ENCODE results near the gene AEBP1. TPM values are rescaled to one million over a fixed set of nuclear protein-coding genes. Genes with fewer than 3 reads are reported as not detected.
"Not testable (repeated sequence)": the region's sequence is repeated elsewhere in the genome, so short reads cannot be mapped to it uniquely, and the experiment has no call there.

Gene AEBP1
- polyA plus RNA-seq, 1 donor: 65.4 TPM

- no peak for DNase-seq (ENCODE audit: low read depth)
These were observed 12.9 kb downstream of the AEBP1 start for GRCh38 chr7:44116789-44117666.

DNA sequence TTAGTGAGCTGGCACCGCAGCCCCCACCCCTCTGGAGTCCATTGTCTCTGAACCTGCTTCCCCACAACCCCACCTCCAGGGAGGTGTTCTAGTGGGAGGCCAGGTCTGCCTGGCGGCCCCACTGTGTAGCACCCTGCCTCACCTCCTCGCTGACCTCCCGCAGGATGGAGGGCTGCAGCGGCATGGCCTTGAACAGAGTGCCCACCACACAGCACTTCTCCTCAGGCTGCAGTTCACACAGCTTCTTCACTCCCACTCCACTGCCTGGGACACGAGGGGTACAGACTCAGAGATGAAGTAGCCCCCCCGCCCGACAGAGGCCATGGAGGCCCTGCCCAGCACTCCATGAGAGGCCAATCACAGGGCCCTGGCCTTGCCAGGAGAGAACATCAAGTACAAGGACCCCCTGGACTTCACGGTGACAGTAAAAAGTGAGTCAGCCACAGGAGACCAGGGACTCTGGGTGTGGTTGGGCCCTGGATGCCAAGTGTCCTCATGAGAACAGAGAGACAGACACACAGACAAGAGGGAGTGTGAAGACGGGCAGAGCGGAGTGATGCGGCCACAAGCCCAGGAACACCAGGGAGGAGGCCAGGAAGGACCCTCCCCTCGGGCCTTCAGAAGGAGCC is 13.8 kb downstream of the AEBP1 start:
- no peak for DNase-seq (ENCODE audit: low read depth)

DNA sequence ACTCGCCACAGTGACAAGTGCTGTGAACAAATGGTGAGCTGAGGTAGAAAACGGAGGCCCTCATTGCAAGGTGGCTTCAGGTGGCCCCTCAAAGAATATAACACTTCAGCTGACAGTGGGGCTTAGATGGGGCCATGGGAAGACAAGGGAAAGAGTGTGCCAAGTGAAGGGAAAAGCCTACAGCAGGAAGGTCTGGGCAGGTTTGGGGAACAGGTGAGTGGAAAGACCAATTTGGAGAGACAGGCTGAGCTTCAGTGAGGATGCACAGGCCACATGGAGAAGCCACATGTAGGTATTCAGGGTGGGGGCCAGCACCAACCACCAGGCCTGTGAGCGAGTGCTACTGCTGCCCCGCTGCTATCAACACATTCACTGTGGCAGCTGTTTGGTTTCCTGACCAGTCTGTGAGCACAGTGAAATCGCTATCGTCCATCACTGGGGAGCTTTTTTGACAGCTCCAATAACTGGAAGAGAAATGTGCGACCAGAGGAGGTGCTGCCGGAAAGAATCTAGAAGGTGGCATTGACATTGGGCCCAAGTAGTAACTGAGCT is 15.8 kb downstream of the AEBP1 start:
- no peak for DNase-seq (ENCODE audit: low read depth)

GRCh38 chr7:44120395-44120794 is 16.2 kb downstream of the AEBP1 start:
- no peak for DNase-seq (ENCODE audit: low read depth)

- DNase-seq (ENCODE audit: low read depth): no peak
These were observed 17.7 kb downstream of the AEBP1 start for GRCh38 chr7:44121761-44122420.

DNA sequence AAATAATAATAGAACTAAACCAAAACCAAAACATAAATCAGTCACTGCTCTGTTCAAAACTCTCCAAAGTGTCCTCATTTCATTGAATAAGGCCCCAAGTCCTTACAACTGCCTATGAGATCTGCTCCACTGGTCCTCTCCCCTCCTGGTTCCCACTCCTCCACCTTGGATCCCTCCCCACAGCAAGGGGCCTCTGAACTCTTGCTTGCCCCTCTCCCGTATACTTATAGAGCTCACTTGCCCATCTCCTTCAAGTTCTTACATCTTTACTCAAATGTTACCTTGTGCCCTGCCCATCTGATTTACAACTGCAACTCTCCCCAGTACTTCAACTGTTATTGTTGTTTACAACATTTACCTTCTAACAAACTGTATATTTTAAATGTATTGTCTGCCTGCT is 18.4 kb downstream of the AEBP1 start:
- no peak for DNase-seq (ENCODE audit: low read depth)

GRCh38 chr7:44123190-44124003 is 19.3 kb downstream of the AEBP1 start, which contains the start of gene POLD2:
Gene POLD2, minus strand, starts transcription at chr7:44123548. Its CDS starts 1,495 bp downstream, at chr7:44122053.
- DNase-seq (ENCODE audit: low read depth): peak; percentile 91

GRCh38 chr7:44124822-44125202 is 20.7 kb downstream of the AEBP1 start:
- DNase-seq (ENCODE audit: low read depth): no peak

DNA sequence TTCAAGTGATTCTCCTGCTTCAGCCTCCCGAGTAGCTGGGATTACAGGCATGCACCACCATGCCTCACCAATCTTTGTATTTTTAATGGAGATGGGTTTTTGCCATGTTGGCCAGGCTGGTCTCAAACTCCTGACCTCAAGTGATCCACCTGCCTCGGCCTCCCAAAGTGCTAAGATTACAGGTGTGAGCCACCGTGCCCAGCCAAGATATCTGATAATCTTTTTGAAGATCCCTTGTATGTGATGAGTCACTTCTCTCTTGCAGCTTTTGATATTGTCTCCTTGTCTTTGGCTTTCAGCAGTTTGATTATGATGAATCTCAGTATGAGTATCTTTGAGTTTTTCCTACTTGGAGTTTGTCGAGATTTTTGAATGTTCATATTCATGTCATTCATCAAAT is 22.4 kb downstream of the AEBP1 start:
- not testable (repeated sequence) for DNase-seq (ENCODE audit: low read depth)

DNA sequence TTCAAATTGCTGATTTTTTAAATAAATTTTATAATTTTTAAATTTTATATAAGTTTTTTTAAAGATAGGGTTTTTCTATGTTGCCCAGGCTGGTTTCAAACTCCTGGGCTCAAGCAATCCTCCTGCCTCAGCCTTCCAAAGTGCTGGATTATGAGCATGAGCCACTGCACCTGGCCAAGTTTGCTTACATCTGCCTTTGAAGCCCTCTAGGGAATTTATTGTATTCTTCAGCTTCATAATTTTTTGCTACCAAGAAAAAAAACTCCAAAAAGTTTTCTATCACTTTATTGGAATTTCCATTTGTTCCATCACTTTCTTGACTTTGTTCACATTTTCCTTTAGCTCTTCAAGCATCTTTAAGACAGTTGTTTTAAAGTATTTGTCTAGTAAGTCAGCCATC is 23.0 kb downstream of the AEBP1 start:
- DNase-seq (ENCODE audit: low read depth): no peak

DNA sequence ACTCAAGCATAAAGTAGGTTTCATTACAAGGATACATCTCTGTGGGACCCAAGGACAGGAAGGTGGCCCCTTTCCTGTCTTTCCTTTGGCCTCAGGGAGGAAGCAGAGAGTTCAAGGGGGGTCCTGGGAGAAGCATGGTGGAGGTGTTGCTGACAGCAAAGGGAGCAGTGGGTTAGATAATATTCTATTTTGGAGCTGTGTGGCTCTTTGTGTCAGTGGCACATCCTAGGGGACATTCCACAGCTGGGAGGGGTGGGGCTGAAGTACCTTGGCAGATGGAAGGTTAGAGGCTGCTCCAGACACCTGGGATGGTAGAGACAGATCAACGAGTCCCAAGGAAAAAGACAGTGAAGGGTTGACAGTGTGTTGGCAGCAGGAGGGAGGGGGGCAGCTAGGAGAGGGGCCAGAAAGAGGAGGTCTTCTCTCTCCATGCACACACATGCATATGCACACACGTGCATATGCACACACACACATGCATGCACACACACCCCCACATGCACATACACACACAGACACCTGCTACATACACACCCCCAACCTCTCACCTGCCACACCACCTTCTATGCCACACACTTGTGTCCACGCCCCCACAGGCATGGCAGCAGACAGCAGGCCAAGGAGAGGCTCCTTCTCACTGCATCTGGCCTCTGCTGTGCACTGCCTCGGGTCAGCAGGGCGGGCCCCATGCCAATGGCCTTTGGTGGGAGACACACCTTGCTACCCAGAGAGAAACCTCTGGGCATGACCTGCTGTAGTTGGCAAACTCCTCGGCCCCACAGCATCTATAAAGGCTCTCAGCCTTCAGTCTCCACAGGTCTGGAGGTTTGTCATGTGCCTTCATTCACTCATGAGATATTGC is 24.8 kb downstream of the AEBP1 start:
- no peak for DNase-seq (ENCODE audit: low read depth)

DNA sequence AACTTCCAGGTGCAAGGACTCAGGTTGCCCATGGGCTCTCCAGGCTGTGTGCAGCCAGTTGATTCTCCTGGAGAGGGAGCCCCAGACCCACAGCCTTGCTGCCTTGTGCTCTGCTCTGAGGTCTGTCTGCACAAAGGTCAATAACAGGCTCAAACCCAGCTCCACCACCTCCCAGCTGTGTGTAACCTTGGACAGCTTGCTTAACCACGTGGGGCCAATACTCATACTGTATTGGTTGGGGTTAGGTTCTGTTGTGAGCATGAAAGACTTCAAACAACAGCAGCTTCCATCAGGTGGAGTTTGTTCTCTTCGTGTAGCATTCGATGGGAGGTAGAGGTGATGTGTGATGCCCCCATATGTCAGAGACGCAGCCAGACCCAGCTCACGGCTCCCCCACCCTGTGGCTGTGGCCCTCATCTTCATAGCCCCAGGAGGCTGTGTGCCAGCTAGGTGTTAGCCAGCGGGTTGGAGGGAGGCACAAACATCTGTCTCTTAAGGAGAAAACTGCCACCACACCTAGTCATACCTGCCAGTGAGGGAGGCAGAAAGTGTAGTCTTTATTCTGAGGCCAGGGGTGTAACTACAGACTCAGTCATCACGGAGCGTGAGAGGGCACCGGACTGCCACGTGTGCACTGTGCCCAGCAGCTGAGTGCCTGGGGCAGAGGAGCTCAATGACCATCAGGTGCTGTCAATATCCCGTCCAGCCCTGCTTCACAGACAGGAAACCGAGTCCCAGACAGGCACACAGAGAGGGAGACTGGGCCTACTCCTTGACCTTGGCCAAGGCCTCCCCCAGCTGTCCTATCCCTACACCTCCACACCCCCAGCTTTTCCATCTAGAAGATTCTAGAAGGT is 27.3 kb downstream of the AEBP1 start:
- no peak for DNase-seq (ENCODE audit: low read depth)

GRCh38 chr7:44132039-44132438 is 27.9 kb downstream of the AEBP1 start:
- DNase-seq (ENCODE audit: low read depth): no peak

GRCh38 chr7:44133295-44133694 is 29.1 kb downstream of the AEBP1 start:
- DNase-seq (ENCODE audit: low read depth): no peak

DNA sequence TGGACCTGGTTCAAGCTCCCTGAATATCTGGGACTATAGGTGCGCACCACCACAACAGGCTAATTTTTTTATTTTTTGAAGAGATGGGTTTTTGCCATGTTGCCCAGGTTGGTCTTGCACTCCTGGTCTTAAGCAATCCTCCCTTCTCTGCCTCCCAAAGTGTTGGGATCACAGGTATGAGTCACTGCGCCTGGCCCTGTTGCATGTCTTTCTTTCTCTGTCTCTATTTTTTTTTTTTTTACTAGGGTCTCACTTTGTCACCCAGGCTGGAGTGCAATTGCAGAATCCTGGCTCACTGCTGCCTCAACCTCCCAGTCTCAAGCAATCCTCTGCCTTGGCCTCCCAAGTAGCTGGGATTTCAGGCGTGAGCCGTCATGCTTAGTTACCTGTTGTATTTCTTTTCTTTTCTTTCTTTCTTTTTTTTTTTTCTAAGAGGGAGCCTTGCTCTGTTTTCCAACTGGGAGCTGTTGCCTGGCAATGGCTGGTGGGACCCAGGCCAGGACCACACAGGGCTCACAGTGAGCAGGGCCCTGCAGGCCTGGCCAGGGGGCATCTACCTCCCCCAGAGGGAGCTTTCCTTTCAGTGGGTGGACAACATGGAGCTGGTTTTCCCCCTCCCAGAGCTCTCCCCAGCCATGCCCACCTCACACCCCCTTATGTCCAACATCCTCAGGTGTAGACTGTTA is 30.9 kb downstream of the AEBP1 start:
- DNase-seq (ENCODE audit: low read depth): no peak

DNA sequence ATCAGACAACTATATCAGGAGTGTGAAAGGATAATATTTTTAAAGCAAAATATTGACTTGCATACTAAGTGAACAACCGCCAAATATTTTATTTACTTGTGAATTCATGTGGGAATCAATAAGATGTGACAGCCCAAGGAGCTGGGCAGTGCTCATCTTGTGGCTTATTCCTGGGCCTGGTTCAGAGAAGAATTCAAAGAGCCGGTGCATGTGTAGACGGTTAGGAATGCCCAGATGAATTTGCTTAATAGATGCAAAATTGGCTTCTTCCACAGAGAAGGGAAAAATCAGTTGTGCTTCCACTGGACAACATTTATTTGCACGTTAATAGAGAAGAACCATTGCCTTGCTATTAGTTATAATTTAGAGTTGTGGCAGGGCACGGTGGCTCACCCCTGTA is 32.6 kb downstream of the AEBP1 start:
- DNase-seq (ENCODE audit: low read depth): no peak

GRCh38 chr7:44138698-44139097 is 34.6 kb downstream of the AEBP1 start:
- no peak for DNase-seq (ENCODE audit: low read depth)

DNA sequence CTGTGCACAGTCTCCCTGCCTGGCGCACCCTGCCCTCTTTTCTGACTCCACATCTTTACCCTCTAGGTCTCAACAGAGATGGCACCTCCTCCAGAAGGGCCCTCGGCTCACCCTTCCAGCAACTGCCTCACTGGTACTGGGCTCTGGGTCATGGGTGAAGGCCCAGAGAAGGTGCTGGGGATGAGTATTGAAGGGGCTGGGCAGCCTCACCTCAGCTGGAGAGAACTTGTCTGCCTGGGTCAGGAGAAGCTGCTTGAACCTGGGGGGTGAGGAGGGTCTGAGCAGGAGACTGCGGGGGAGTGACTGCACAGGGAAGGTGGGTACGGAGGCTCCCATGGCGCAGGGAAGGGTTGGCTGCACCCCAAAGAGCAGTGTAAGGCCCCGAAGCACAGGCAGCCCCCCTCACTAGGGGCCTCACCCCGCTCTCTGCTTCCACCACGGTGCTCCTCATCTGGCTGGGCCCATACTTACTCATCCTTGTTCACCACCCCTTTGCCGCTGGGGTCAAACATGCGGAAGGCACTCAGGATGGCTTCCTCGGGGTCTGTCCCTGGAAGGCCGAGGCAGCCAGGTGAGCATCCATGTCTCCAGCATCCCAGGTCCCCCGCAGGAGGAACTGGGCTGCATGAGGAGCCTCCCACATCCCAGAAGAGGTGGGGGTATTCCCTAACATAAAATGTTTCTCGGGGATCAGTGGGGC is 35.3 kb downstream of the AEBP1 start:
- DNase-seq (ENCODE audit: low read depth): no peak
